Stimulated activated CD4-positive, alpha-beta T cell treated with anti-CD3 and anti-CD28 coated beads, Interleukin-1b, Interleukin-23, amount 100 ng/mL, for 4 hours (primary cell): ENCODE measurements around the gene GRM1.
"Not testable (repeated sequence)": the region's sequence is repeated elsewhere in the genome, so short reads cannot be mapped to it uniquely, and the experiment has no call there.

Experiments
- DNase-seq, 2 donors: peaks; one replicate each; pipeline ENCODE4 v3.0.0-alpha.2; 2020; ENCODE audit warnings: low read depth in 2 of 2

Gene GRM1

GRCh38 chr6:146191166-146191565 lies 162.3 kb downstream of the GRM1 start:
- DNase-seq = no peak

GRCh38 chr6:146191612-146192011 lies 162.8 kb downstream of the GRM1 start:
- DNase-seq = no peak

- DNase-seq = no peak
These were observed 165.6 kb downstream of the GRM1 start for GRCh38 chr6:146194434-146194833.

GRCh38 chr6:146200176-146200575 lies 171.3 kb downstream of the GRM1 start:
- no peak for DNase-seq

GRCh38 chr6:146202570-146202969 lies 173.7 kb downstream of the GRM1 start:
- no peak for DNase-seq

GRCh38 chr6:146209942-146210341 lies 181.1 kb downstream of the GRM1 start:
- no peak for DNase-seq

GRCh38 chr6:146210406-146211083 lies 181.7 kb downstream of the GRM1 start:
- DNase-seq = no peak

GRCh38 chr6:146211646-146212045 lies 182.8 kb downstream of the GRM1 start:
- DNase-seq = no peak

- no peak for DNase-seq
These were observed 183.9 kb downstream of the GRM1 start for GRCh38 chr6:146212781-146213180.

- no peak for DNase-seq
These were observed 190.2 kb downstream of the GRM1 start for GRCh38 chr6:146219101-146219500.

- DNase-seq = no peak
These were observed 195.6 kb downstream of the GRM1 start for GRCh38 chr6:146224449-146224848.

- no peak for DNase-seq
These were observed 196.1 kb downstream of the GRM1 start for GRCh38 chr6:146224988-146225387.

- DNase-seq = no peak
These were observed 211.5 kb downstream of the GRM1 start for GRCh38 chr6:146240322-146240721.

- no peak for DNase-seq
These were observed 211.9 kb downstream of the GRM1 start for GRCh38 chr6:146240807-146241206.

GRCh38 chr6:146243646-146244045 lies 214.8 kb downstream of the GRM1 start:
- DNase-seq = not testable (repeated sequence)

GRCh38 chr6:146244630-146245143 lies 215.8 kb downstream of the GRM1 start:
- no peak for DNase-seq

GRCh38 chr6:146246028-146246427 lies 217.2 kb downstream of the GRM1 start:
- no peak for DNase-seq

GRCh38 chr6:146253691-146254090 lies 224.8 kb downstream of the GRM1 start:
- DNase-seq = no peak

- no peak for DNase-seq
These were observed 229.3 kb downstream of the GRM1 start for GRCh38 chr6:146258206-146258605.

GRCh38 chr6:146260886-146261285 lies 232.0 kb downstream of the GRM1 start:
- no peak for DNase-seq

GRCh38 chr6:146265056-146265455 lies 236.2 kb downstream of the GRM1 start:
- no peak for DNase-seq

- no peak for DNase-seq
These were observed 238.6 kb downstream of the GRM1 start for GRCh38 chr6:146267447-146267846.

- no peak for DNase-seq
These were observed 239.1 kb downstream of the GRM1 start for GRCh38 chr6:146267946-146268345.

- no peak for DNase-seq
These were observed 240.6 kb downstream of the GRM1 start for GRCh38 chr6:146269482-146269881.
